Psoas muscle (tissue), 8 donors: ENCODE results near the gene MBNL1. TPM values are rescaled to one million over a fixed set of nuclear protein-coding genes. Genes with fewer than 3 reads are reported as not detected.
A peak's percentile ranks its signal among the peaks of the same experiment; 100 is the strongest.
"Not testable (repeated sequence)": the region's sequence is repeated elsewhere in the genome, so short reads cannot be mapped to it uniquely, and the experiment has no call there.

ENCODE experiments used
- ATAC-seq, 4 donors: fragments of 200-7000 bp; cut with Tn5 transposase; one replicate each; pipeline ENCODE4 v1.9.1; 2020; ENCODE audit warnings: moderate library complexity in 3 of 4, mild to moderate bottlenecking in 2 of 4
- DNase-seq, 2 donors: peaks; one replicate each; pipeline ENCODE4 v3.0.0-alpha.2; 2020
- H3K27ac ChIP-seq: fragments of 200-600 bp; one replicate; pipeline ENCODE4 v1.8.0; 2022
- H3K27me3 ChIP-seq, 3 donors: fragments of 200-600 bp in 1 of 3; one replicate each; pipeline versions ENCODE4 v1.6.1 to v1.8.0; 2013 to 2022; ENCODE audit warnings: low read length in 2 of 3, mild to moderate bottlenecking in 2 of 3, moderate library complexity in 1 of 3; ENCODE audit not compliant: insufficient read depth in 3 of 3
- H3K36me3 ChIP-seq, 2 donors: fragments of 200-600 bp in 1 of 2; one replicate each; pipeline versions ENCODE4 v1.6.1 to v1.8.0; 2013 to 2022; ENCODE audit warnings: low read depth in 1 of 2, mild to moderate bottlenecking in 1 of 2, moderate library complexity in 1 of 2; ENCODE audit not compliant: insufficient read depth in 1 of 2
- H3K4me1 ChIP-seq: fragments of 200-600 bp; one replicate; pipeline ENCODE4 v1.8.0; 2022
- H3K4me3 ChIP-seq: fragments of 200-600 bp; one replicate; pipeline ENCODE4 v1.8.0; 2022; ENCODE audit warnings: mild to moderate bottlenecking
- H3K9me3 ChIP-seq: fragments of 200-600 bp; one replicate; pipeline ENCODE4 v1.8.0; 2022
- WGBS, 3 donors: extraction: QIAGEN DNeasy Blood & Tissue Kit; methylation state at CpG; one replicate each; pipeline versions ENCODE4 v1.1.6 to v1.1.7; 2013; 5-methylcytosine and 5-hydroxymethylcytosine counted together
- intact Hi-C, 2 donors: fragments of 100-400 bp; cut with DNase I; formaldehyde crosslinking; loops; one replicate each; pipeline versions ENCODE4 v1.11.0 to v1.14.2; 2022
- polyA plus RNA-seq, 3 donors: library from polyadenylated mRNA; stranded (reverse); fragments of 200-250 nt; gene quantifications; one replicate each; pipeline ENCODE4 v1.2.3, GENCODE V29; 2013
- total RNA-seq, 4 donors: library from RNA; stranded (reverse); fragmentation: NEBNext Ultra II Directional in 2 of 4; extraction: Animal tissue kit (Norgen Biotek cat#: 25700) in 2 of 4; gene quantifications; one replicate each; pipeline versions ENCODE4 v1.2.1 to v1.2.4, GENCODE V29; 2021 to 2023
- TF ChIP-seq, protein P1 (sequence below): fragments of 200-600 bp; IDR thresholded peaks from one replicate; pipeline ENCODE4 v1.8.0; 2022; ENCODE audit warnings: antibody characterized with exemption
- donor health status: healthy with polysubstance abuse.
- donor health status: DM: no; HTN: no; CAD: no; lungs with moderate emphysema.
- donor health status: Bipolar disorder and iron deficiency.
- donor health status: healthy.
- donor health status: DM: yes; HTN: yes; CAD: no.
- donor health status: DM: no; HTN: no; CAD: no.
- donor health status: DM: no; HTN: no; CAD: no.
- donor health status: DM: yes; HTN: yes; CAD: no.

Gene MBNL1
- total and polyA plus RNA-seq, 7 donors: 27.4 to 281 (median 179) TPM

DNA sequence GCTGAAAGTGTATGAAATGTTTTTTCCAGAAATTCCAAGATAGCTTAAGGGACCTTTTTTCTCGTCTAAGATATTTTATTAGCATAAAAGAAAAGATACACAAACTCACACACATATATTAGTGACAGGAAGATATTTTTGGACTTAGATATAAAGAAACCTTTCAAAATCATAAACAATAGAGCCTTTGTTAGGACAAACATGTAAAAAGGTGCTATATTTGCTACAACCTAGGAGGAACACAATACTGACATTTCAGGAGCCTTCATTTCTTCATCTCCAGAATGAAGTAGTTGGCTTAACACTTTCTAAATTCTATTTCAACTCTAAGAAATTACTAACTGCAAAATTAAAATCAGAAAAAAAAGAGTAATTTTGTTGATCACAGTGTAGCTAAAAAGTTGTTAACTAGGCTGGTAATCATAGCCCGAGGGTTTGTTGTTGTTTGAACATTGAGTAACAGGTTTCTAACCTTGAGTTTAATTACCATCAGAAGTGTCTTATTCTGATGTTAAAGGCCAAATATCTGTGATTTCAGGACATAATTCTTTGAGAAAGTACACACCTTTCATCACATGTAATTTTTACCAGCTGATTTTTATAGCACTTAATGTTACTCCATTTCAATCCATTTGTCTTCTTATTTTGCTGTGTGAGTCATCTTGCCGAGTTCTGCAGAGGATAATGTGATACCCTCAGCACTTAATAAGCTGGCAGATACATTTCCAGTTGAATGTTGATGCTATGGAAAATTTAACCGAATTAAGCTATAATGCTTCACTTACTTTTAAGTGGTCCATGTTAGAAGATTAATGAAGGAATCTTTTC is 97.3 kb downstream of the MBNL1 start:
- ATAC-seq: peak; percentile 78 to 87 (median 87)
- WGBS, 3 donors: 26 to 41% (median 28%) methylated on average over 4 of the region's 4 CpGs

DNA sequence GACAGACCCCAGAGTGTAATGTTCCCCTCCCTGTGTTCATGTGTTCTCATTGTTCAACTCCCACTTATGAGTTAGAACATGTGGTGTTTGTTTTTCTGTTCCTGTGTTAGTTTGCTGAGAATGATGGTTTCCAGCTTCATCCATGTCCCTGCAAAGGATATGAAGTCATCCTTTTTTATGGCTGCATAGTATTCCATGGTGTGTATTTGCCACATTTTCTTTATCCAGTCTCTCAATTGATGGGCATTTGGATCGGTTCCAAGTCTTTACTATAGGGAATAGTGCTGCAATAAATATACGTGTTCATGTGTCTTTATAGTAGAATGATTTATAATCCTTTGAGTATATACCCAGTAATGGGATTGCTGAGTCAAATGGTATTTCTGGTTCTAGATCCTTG is 98.5 kb downstream of the MBNL1 start:
- DNase-seq, H3K4me3 ChIP-seq, H3K36me3 ChIP-seq, H3K9me3 ChIP-seq, H3K27me3 ChIP-seq, ATAC-seq, intact Hi-C loops: not testable (repeated sequence)
- H3K27ac ChIP-seq: peak overlapping the region; percentile 82
- H3K4me1 ChIP-seq: peaks cover 72% of the 10 kb centered on the region
- WGBS, 3 donors: 60 to 86% (median 63%) methylated on average over 2 of the region's 2 CpGs

More for the DNA sequence above, 97.3 kb downstream of the MBNL1 start:
- no peak for DNase-seq
- H3K4me3 ChIP-seq: peak overlapping the region; percentile 24
- TF ChIP-seq, protein P1, sequence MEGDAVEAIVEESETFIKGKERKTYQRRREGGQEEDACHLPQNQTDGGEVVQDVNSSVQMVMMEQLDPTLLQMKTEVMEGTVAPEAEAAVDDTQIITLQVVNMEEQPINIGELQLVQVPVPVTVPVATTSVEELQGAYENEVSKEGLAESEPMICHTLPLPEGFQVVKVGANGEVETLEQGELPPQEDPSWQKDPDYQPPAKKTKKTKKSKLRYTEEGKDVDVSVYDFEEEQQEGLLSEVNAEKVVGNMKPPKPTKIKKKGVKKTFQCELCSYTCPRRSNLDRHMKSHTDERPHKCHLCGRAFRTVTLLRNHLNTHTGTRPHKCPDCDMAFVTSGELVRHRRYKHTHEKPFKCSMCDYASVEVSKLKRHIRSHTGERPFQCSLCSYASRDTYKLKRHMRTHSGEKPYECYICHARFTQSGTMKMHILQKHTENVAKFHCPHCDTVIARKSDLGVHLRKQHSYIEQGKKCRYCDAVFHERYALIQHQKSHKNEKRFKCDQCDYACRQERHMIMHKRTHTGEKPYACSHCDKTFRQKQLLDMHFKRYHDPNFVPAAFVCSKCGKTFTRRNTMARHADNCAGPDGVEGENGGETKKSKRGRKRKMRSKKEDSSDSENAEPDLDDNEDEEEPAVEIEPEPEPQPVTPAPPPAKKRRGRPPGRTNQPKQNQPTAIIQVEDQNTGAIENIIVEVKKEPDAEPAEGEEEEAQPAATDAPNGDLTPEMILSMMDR: no peak
- no peaks in the 10 kb centered on the region for H3K36me3 ChIP-seq
- intact Hi-C loops: no loop called here
- no peaks in the 10 kb centered on the region for H3K27me3 ChIP-seq
- H3K9me3 ChIP-seq: no peaks in the 10 kb centered on the region
- H3K27ac ChIP-seq: peak overlapping the region; percentile 82
- peaks cover 72% of the 10 kb centered on the region for H3K4me1 ChIP-seq

DNA sequence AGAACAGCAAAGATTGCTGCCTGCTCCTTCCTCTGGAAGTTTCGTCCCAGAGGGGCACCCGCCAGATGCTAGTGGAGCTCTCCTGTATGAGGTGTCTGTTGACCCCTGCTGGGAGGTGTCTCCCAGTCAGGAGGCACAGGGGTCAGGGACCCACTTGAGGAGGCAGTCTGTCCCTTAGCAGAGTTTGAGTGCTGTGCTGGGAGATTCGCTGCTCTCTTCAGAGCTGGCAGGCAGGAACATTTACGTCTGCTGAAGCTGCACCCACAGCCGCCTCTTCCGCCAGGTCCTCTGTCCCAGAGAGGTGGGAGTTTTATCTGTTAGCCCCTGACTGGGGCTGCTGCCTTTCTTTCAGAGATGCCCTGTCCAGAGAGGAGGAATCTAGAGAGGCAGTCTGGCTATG is 103.9 kb downstream of the MBNL1 start:
- H3K9me3 ChIP-seq, H3K4me3 ChIP-seq, ATAC-seq, H3K27me3 ChIP-seq, H3K36me3 ChIP-seq, intact Hi-C loops, DNase-seq: not testable (repeated sequence)
- Histone ChIP-seq H3K4me1 (peaks cover 78% of the 10 kb centered on the region), H3K27ac (peak overlapping the region; percentile 82)
- WGBS, 3 donors: 79 to 96% (median 84%) methylated on average over 6 of the region's 6 CpGs

DNA sequence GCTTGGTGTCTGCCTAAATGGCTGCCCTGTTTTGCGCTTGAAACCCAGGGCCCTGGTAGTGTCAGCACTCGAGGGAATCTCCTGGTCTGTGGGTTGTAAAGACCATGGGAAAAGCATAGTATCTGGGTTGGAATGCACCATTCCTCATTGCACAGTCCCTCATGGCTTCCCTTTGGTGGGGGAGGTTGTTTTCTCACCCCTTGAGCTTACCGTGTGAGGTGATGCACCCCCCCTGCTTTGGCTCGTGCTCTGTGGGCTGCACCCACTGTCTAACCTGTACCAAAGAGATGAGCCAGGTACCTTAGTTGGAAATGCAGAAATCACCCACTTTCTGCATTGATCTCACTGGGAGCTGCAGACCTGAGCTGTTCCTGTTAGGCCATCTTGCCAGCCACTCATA is 104.7 kb downstream of the MBNL1 start:
- H3K4me3 ChIP-seq: no peak overlapping the region
- intact Hi-C loops: no loop called here
- H3K9me3 ChIP-seq: no peaks in the 10 kb centered on the region
- WGBS, 3 donors: 68 to 86% (median 71%) methylated on average over 4 of the region's 4 CpGs
- TF ChIP-seq, protein P1: no peak
- peaks cover 0 to 6% of the 10 kb centered on the region in 2 donors for H3K36me3 ChIP-seq
- ATAC-seq (peak; percentile 23 to 44 (median 34)), DNase-seq (no peak)
- H3K27me3 ChIP-seq: no peaks in the 10 kb centered on the region
- H3K4me1 ChIP-seq: peaks cover 76% of the 10 kb centered on the region
- peak overlapping the region; percentile 82 for H3K27ac ChIP-seq

DNA sequence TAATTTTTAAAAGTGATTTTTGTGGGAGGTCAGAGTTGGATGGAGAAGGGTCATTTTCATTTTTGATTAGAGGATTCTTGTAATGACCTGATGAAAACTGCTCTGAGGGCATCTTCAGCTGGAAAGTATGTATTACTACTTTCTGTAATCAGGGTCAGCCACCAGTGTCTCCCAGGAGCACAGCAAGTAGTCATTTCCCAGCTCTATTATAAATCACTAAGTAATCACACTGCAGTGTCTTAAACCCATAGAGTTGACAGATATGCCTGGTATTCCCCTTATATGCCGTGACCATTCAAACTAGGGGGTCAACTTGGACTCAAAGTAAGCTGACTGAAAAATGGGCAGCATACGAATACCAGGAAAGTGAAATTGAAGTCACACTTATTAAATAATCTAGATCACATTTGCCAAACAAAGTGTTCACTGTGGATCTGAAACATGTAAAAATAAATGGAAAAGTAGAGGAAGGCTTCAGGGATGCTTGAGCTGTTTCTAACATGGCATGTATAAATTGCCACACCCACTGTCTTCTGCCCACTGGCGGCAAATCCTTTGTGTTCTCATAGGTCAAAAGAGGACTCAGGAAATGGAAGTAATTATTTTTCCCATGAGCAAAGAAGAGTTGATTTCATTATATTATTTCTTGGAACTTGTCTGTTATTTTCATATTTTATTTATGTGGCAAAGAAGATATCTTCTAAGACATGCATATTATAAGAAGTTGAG is 105.7 kb downstream of the MBNL1 start:
- Histone ChIP-seq H3K27me3 (no peaks in the 10 kb centered on the region), H3K36me3 (peaks cover 0 to 7% of the 10 kb centered on the region in 2 donors), H3K9me3 (no peaks in the 10 kb centered on the region), H3K27ac (peak overlapping the region; percentile 82), H3K4me3 (no peak overlapping the region), H3K4me1 (peaks cover 84% of the 10 kb centered on the region)
- ATAC-seq: peak in 3 of 4 donors; percentile 34 to 56 (median 38)
- TF ChIP-seq, protein P1: no peak
- WGBS, 3 donors: 14 to 38% (median 16%) methylated on average over 3 of the region's 3 CpGs
- no peak for DNase-seq
- intact Hi-C loops: no loop called here
